HG03280 (cell line): ENCODE data around the gene CDH6.

Experiments used
- ATAC-seq: cut with Tn5 transposase; IDR thresholded peaks from one replicate; pipeline ENCODE4 v1.9.1; 2021; ENCODE audit warnings: mild to moderate bottlenecking, moderate library complexity; ENCODE audit not compliant: unreplicated experiment

CDH6 gene

DNA sequence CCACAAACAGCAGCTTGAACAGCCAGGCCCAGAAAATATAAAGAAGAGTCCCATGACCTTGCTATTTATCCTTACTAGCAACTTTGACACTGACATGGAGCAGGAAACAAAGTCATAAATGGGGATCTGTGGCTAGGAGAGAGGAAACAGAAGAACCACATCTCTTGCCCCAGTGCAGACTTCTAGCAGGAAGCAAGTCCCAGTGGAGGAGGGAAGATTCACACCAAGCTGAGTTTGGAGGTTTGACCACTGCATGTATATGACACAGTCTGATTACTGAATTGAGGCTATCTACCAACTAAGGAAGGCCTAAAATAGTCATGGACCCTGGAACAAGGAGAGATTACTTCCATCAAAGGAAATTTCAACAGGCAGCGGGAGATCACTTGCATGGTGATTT is 51.4 kb downstream of the CDH6 start:
- no peak for ATAC-seq

GRCh38 chr5:31247381-31247780 is 53.9 kb downstream of the CDH6 start:
- ATAC-seq = no peak

DNA sequence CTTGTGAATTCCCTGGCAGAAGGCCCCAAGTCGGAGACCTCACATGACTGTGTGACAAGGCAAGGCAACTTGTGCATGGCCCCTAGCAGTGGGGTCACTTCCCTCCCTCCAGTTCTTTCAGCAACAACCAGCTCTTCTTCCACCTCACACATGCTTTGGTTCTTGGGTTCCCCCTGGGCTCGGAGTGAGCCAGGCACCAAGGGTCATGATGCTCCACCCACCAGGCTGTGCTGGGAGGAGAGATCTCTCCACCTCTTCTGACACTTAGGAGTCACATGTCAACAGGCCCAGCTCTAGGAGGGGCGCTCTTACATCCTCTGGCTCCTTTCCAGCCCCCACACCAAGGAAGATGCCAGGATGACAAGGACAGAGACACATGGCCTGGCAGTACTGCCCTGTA is 56.7 kb downstream of the CDH6 start:
- no peak for ATAC-seq

- no peak for ATAC-seq
Observed at GRCh38 chr5:31251032-31251431, 57.5 kb downstream of the CDH6 start.

- ATAC-seq = no peak
Observed at GRCh38 chr5:31255041-31255440, 61.6 kb downstream of the CDH6 start.

DNA sequence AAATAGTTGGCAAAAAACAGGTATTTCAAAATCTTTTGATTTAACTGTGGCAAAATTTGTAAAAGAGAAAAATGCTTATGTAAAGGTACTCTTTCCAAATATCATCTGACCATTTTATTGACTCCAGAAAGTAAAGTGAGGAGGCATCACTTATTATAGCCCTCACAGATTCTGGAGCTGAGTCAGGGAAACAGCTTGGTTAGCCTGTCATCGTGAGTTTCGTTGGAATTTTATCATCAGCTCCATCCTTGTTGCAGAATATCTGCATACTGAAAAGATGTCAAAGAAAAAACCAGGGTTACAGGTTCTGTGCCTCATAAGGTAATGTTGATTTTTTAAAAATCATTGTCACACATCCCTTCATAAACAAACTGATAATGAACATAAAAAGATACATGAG is 74.8 kb downstream of the CDH6 start:
- no peak for ATAC-seq

DNA sequence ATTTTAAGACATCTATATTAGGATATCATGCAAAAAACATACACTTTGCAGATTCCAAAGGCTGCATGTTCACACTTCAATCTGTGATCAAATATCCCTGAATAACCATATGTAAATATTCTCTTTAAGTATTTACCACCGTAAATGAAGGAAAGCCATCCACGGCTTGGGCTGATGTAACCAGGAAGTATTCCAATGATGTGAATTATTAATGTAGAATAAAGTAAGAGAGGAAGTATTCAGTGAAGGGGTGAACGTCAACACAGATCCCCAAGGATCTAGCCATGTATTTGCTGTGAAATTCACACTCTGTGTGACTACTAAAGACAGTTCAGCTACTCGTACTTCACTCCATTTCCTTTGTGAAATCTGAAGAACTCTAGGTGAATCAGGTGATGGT is 75.2 kb downstream of the CDH6 start:
- ATAC-seq = no peak

GRCh38 chr5:31269259-31269658 is 75.8 kb downstream of the CDH6 start:
- no peak for ATAC-seq

DNA sequence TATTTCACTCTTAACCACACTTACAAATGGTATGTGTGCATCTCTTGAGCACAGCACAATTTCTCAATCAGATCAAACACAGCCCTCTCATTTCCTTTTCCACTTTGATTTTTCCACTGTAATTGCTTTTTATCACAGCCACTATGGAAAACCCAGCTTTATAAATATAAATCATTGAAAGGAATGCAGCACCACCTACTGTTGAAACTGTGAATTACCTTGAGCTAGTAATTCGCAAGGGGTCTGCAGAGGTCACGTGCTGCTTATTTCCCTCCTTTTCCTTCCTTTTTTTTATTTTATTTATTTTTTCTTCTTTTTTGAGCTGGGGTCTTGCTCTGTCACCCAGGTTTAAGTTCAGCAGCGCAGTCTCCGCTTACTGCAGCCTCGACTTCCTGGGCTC is 76.9 kb downstream of the CDH6 start:
- no peak for ATAC-seq

DNA sequence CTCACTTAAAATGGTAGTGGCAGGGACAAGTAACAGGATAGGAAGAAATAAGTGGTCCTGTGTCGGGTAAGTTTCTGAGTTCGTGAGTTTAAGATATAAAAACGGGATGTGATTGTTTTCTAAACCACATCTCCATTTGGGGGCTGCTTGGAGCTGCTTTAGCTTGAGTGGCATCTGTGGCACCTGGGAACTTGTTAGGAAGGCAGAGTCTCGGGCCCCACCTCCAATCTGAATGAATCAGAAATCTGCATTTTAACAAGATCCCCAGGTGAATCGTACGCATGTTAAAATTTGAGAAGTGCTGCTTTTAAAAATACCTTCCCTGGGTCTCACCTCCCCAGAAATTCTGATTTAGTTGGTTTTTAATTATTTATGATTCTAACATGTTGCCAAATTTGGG is 78.1 kb downstream of the CDH6 start:
- no peak for ATAC-seq

GRCh38 chr5:31273161-31273560 is 79.7 kb downstream of the CDH6 start:
- no peak for ATAC-seq

- no peak for ATAC-seq
Observed at GRCh38 chr5:31273631-31274378, 80.3 kb downstream of the CDH6 start.

DNA sequence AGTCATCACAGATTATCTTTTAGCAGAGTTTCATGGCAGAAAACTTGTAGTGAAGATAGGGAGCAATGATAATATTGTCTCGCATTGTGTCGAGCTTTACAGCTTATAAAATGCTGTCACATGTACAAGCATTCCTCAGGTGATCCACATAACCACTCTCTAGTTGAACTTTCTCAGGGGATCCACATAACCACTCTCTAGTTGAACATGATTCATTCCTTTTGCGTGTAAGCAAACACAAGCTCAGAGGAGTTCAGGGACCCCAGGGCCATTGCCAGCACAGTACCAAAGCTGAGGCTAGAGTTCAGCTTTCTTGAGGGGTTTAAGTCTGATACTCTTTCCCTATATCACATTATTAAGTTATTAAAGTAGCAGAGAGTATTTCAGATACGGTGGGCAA is 86.7 kb downstream of the CDH6 start:
- ATAC-seq = no peak

GRCh38 chr5:31283326-31283725 is 89.8 kb downstream of the CDH6 start:
- ATAC-seq = no peak

DNA sequence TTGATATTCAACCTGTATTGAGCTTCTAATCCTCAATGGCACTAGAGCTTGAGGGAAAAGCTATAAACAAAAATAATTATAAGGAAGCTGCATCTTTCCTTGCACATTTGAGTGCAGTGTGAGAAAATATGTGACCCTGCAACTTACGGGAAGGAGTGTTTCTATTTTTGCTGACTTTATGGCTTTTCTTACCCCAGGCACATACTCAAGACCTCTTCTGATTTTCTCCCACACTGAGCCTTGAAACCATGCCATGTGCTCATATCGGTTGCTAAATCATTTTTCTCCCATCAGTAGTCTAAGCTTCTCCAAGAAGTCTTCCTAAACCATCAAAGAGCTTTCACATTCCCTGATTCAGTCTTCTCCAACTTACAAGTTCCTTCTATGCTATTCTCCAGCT is 91.5 kb downstream of the CDH6 start:
- no peak for ATAC-seq

- ATAC-seq = no peak
Observed at GRCh38 chr5:31287985-31288384, 94.5 kb downstream of the CDH6 start.

GRCh38 chr5:31289429-31289828 is 95.9 kb downstream of the CDH6 start:
- ATAC-seq = no peak

GRCh38 chr5:31291323-31291854 is 97.9 kb downstream of the CDH6 start:
- no peak for ATAC-seq

DNA sequence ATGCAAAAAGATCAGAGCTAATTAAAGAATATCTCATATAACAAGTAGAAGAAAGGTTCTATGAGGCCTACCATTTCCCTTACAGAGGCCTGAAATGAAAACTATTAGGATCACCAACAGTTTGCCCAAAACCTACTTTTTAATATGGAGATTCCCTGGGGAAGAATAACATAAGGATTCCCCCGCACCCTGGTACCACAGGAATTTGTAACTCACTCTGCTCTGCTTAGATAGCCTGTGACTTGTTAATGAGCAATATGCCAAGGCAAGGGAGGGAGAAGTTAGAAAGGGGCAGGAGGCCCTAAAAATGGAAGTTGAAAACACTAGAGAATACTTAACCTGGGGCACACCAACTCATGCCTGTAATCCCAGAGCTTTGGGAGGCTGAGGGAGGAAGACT is 107.0 kb downstream of the CDH6 start:
- ATAC-seq = no peak

GRCh38 chr5:31301833-31302232 is 108.3 kb downstream of the CDH6 start:
- no peak for ATAC-seq

DNA sequence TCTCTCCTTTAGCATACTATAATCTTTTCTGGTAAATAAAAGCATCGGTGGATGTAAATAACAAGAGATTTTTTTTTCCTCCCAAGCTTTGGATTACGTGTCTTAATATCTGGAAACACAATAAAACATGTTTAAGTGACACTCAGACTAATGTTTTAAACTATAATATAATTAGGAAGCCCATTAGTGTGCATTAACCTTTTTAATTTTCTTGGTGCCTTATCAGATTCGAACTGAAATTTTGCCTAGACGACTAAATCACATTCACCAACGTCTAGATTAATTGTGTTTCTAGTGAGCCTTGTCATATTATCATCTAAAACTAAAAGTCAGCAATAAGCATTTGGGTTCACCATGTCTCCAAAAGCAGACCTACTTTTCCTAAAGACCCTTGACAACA is 110.2 kb downstream of the CDH6 start:
- ATAC-seq = no peak

DNA sequence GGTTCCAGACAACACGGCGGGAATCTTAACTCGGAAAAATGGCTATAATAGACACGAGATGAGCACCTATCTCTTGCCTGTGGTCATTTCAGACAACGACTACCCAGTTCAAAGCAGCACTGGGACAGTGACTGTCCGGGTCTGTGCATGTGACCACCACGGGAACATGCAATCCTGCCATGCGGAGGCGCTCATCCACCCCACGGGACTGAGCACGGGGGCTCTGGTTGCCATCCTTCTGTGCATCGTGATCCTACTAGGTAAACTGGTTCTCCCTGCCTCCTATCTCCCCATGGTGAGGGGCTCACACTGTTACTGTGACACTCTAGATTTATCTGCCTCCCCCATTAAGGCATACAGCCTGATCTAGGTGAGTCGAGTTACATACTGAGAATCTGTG is 124.2 kb downstream of the CDH6 start:
- ATAC-seq = no peak

GRCh38 chr5:31319335-31319734 is 125.8 kb downstream of the CDH6 start:
- no peak for ATAC-seq
